ENCODE results near the gene SYNDIG1.

Gene SYNDIG1

GRCh38 chr20:24448170-24448569 lies 21.3 kb upstream of the SYNDIG1 start:
- no peak for DNase-seq

GRCh38 chr20:24449026-24449720 lies 20.3 kb upstream of the SYNDIG1 start:
- DNase-seq, result no peak

GRCh38 chr20:24450177-24450576 lies 19.3 kb upstream of the SYNDIG1 start:
- DNase-seq, result no peak

- DNase-seq, result no peak
These were observed 18.6 kb upstream of the SYNDIG1 start for GRCh38 chr20:24450624-24451376.

GRCh38 chr20:24451428-24451827 lies 18.0 kb upstream of the SYNDIG1 start:
- no peak for DNase-seq

- DNase-seq, result no peak
These were observed 17.4 kb upstream of the SYNDIG1 start for GRCh38 chr20:24452016-24452415.

- DNase-seq, result no peak
These were observed 16.8 kb upstream of the SYNDIG1 start for GRCh38 chr20:24452498-24453127.

- DNase-seq, result no peak
These were observed 15.6 kb upstream of the SYNDIG1 start for GRCh38 chr20:24453869-24454268.

GRCh38 chr20:24455081-24455480 lies 14.3 kb upstream of the SYNDIG1 start:
- DNase-seq, result no peak

- no peak for DNase-seq
These were observed 13.0 kb upstream of the SYNDIG1 start for GRCh38 chr20:24456398-24456781.

- no peak for DNase-seq
These were observed 11.0 kb upstream of the SYNDIG1 start for GRCh38 chr20:24458436-24458835.

- no peak for DNase-seq
These were observed 9.7 kb upstream of the SYNDIG1 start for GRCh38 chr20:24459733-24460132.

- DNase-seq, result no peak
These were observed 8.7 kb upstream of the SYNDIG1 start for GRCh38 chr20:24460712-24461111.

GRCh38 chr20:24461848-24462247 lies 7.6 kb upstream of the SYNDIG1 start:
- DNase-seq, result no peak

GRCh38 chr20:24462460-24463010 lies 6.9 kb upstream of the SYNDIG1 start:
- DNase-seq, result no peak

GRCh38 chr20:24465159-24465558 lies 4.3 kb upstream of the SYNDIG1 start:
- DNase-seq, result no peak

GRCh38 chr20:24465730-24466129 lies 3.7 kb upstream of the SYNDIG1 start:
- no peak for DNase-seq

GRCh38 chr20:24468401-24469115 lies 871 bp upstream of the SYNDIG1 start:
- DNase-seq, result no peak

GRCh38 chr20:24469894-24470745 lies 691 bp downstream of the SYNDIG1 start:
- no peak for DNase-seq

GRCh38 chr20:24470746-24471582 lies 1.5 kb downstream of the SYNDIG1 start:
- no peak for DNase-seq

GRCh38 chr20:24472426-24472825 lies 3.0 kb downstream of the SYNDIG1 start:
- no peak for DNase-seq
